SH-SY5Y (cell line): Measurements from ENCODE around the gene HRAS.

ENCODE experiments used
- GATA2 ChIP-seq: IDR thresholded peaks from 2 replicates; pipeline ENCODE4 v1.6.1; 2011; ENCODE audit warnings: mild to moderate bottlenecking, low read depth, low read length
- GATA3 ChIP-seq: IDR thresholded peaks from 2 replicates; pipeline ENCODE4 v1.6.1; 2011; ENCODE audit warnings: low read depth, mild to moderate bottlenecking, low read length, moderate library complexity

Gene HRAS

DNA sequence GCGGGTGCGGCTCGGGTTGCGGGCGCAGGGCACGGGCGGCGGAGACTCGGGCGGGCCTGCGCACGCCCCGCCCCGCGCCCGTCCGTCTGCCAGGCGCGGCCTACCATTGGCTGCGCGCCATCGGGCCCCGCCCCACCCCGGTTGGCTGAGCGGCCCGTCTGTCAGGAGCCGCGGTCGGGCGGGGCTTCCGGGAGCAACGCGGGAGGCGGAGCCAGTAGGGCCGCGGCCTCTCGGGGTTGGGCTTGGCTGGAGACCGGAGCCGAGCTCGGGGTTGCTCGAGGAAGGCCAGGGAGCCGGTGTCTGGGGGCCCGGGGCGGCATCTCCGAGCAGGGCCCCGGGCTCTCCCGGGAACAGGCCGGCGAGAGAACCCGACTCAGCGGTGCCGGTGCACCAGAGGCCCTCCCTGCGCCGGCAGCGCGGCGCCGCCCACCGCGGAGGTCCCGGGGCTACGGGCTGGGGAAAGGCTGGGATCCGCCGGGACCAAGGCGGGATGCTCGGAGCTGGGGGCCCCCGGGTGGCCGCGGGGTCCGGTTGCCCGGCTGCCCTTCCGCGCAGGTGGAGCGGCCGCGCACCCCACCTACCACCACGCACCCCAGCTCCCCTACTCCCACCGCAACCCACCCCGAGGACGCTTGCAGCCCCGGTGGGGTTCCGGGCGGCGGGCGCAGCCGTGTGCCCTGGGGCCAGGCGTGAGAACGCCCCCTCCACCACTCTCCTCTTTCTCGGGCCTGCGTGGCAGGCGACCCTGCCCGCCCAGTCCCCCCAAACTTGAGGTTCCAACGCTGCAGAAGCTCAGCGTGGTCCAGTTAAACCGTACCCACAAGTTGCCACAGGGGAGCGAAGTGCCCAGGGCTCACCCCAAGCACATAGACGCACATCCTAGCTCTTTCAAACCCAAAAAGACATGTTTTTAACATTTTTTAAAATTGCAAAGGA, at the start of gene HRAS:
Gene HRAS (minus strand): TSS at position 58 of the 936 bp plus-strand sequence.
- no peak for TF ChIP-seq GATA3

DNA sequence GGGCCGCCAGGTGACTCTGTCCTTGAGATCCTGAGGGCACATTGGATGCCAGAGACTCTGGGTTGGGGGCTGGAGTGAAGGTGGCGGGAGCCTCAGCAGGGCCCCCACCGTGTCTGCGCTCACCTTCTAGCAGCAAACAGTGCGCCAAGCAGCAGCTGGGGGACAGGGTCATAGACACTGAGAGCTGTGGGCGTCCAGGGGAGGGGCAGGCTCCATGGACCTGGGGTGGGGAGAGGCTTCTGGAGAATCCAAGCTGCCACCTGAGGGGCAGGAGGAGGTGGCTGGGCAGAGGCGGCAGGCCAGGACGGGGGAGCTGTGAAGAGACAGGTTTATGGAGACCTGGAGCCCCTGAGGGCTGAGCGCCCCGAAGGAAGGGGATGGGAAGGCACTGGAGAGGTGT, 48.9 kb upstream of the HRAS start:
- TF ChIP-seq GATA3 (no peak), GATA2 (no peak)

GRCh38 chr11:581752-582151, 46.4 kb upstream of the HRAS start:
- TF ChIP-seq GATA2 (no peak), GATA3 (no peak)

DNA sequence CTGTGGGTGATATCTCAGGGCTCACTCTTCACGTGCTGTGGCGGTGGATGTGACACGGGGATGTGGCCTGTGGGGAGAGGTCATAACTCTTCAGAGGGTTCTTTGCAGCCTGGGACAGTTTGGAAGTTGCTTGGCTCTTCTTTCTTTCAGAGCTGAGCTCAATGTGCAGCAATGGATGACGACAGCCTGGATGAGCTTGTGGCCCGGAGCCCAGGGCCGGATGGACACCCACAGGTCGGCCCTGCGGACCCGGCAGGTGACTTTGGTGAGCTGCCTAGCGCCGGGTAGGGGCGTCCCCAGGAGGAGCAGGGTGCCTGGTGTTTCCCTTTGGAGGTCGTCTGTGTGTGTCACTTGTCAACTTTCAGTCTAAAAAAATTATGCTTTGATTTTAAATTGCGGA, 46.0 kb upstream of the HRAS start:
- TF ChIP-seq GATA2 (no peak), GATA3 (no peak)

- TF ChIP-seq GATA3 (no peak), GATA2 (no peak)
Observed at GRCh38 chr11:579830-580601, 44.6 kb upstream of the HRAS start.

- TF ChIP-seq GATA3 (no peak), GATA2 (no peak)
Observed at GRCh38 chr11:578276-579035, 43.1 kb upstream of the HRAS start.

- TF ChIP-seq GATA2 (no peak), GATA3 (no peak)
Observed at GRCh38 chr11:577611-577894, 42.2 kb upstream of the HRAS start.

DNA sequence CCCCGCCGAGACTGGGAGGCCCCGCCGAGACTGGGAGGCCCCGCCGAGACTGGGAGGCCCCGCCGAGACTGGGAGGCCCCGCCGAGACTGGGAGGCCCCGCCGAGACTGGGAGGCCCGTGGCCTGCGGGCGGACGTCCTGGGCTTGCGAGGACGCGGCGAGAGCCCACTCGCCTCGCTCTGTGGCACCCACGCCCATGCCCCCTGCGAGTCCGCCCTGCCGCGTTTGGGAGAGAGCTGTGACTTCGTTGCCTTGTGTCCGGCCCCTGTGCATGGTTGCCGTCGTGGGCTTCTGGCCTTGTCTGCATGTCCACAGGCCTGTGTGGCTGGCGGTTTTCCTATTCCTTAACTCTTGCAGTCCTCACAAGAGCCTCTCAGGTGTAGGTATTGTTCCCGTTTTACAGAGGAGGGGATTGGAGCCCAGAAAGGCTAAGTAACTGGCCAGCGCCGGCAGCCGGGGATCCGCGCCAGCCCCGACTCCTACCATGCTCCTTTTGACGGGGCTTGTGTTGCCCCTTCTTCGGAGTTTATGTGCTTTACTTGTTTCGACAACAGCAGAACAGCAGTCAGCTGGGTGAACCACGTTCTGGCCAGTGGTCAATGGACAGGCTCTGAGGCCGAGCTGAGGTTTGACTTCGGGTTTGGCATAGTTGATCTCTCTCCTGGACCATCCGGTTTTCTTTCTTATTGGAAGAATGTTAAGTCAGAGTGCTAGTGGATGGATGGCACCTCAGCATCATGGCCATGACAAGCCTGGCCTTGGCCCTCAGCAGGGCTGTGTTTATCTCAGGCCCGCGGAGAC, 41.6 kb upstream of the HRAS start:
- TF ChIP-seq GATA3 (no peak), GATA2 (no peak)

DNA sequence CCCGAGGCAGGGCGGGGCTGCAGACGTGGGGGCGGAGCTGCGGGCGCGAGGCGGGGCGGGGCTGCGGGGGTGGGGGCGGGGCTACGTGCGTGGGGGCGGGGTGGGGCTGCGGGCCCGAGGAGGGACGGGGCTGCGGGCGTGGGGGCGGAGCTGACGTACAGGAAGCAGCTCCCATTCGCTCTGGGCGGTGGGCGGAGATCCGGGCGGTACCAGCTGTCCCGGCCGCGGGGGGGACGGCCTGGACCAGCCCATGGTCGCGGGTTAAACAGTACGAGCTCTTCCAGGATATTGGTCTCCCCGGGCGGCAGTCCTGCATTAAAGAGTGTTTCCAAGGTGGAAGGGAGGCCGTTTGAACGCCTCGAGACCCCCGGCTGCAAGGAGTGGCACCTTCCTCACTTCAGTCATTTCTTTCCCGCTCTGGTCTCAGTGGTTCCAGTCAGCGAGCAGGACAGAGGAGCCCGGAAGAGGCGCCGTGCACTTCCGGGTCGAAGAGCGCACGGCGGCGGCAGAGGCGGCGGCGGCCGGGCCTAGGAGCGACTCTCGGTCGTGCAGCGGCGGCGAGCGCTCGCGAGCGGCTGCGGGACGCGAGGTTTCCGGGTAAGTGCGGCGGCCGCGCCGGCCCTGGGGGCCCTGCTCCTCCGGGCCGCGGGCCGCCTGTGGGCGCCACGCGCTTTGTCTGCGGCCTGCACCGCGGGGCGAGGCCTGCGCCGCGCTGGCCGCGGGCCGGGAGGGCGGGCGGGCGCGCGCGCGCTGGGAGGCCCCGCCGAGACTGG, 40.8 kb upstream of the HRAS start, which contains the start of gene PHRF1:
Gene PHRF1 (plus strand): TSS at position 475 of the 773 bp plus-strand sequence. CDS start 5,043 bp downstream, outside the sequence.
- TF ChIP-seq GATA2, result no peak

GRCh38 chr11:575313-575995, 40.1 kb upstream of the HRAS start:
- TF ChIP-seq GATA2 (no peak), GATA3 (no peak)

DNA sequence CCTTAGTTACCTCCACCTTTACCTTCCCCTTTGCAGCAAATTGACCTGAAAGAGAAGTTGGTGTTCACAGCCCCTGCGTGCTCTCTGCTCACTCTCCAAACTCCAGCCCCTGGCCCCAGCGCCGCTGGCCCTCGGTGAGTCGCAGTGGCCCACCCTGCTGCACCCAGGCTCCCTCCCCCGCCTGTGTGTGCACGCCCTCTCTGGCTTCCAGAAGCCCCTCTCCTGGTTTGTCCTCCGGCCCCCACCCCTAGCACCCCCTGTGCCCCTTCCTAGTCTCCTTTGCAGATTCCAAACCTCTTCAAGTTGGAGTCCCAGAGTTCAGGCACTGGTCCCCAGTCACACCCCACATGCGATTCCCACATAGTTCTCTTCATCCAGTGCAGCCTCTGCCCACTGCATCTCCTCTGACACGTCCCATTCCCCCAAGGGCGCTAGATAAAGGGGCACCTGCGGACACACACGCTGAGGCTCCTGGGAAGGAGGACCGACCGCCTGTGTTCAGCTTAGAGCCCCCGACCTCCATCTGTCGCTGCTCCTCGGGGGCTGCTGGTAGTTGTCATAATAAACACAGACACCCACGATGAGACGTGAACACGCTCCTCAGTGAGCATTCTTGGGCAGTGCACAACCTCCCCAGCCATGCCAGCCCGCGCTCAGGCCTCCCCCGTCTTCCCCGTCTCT, 39.4 kb upstream of the HRAS start:
- no peak for TF ChIP-seq GATA3
- no peak for TF ChIP-seq GATA2
